Forelimb muscle (tissue), 1 donor: ENCODE measurements around the gene SORCS2. TPM values are rescaled to one million over a fixed set of nuclear protein-coding genes. Genes with fewer than 3 reads are reported as not detected.
A peak's percentile ranks its signal among the peaks of the same experiment; 100 is the strongest.
"Not testable (repeated sequence)": the region's sequence is repeated elsewhere in the genome, so short reads cannot be mapped to it uniquely, and the experiment has no call there.

Source experiments
- DNase-seq: peaks from one replicate; pipeline ENCODE4 v3.0.0-alpha.2; 2013; ENCODE audit warnings: low read depth
- polyA plus RNA-seq: library from polyadenylated mRNA; unstranded; fragments of 120-200 nt; gene quantifications from one replicate; pipeline ENCODE4 v1.2.1, GENCODE V29; 2013; ENCODE audit not compliant: insufficient read length

The SORCS2 gene
- polyA plus RNA-seq, 1 donor: 8.8 TPM

GRCh38 chr4:7575426-7575825 is 383.1 kb downstream of the SORCS2 start:
- DNase-seq: no peak

GRCh38 chr4:7577361-7578039 is 385.2 kb downstream of the SORCS2 start:
- not testable (repeated sequence) for DNase-seq

GRCh38 chr4:7581477-7581876 is 389.1 kb downstream of the SORCS2 start:
- DNase-seq: peak; percentile 32

- no peak for DNase-seq
Observed at GRCh38 chr4:7582313-7583097, 390.2 kb downstream of the SORCS2 start.

- DNase-seq: no peak
Observed at GRCh38 chr4:7584098-7584497, 391.8 kb downstream of the SORCS2 start.

GRCh38 chr4:7584606-7585159 is 392.3 kb downstream of the SORCS2 start:
- DNase-seq: no peak

GRCh38 chr4:7585768-7586167 is 393.4 kb downstream of the SORCS2 start:
- DNase-seq: no peak

GRCh38 chr4:7587433-7588405 is 395.4 kb downstream of the SORCS2 start:
- DNase-seq: no peak

- DNase-seq: no peak
Observed at GRCh38 chr4:7590189-7590588, 397.9 kb downstream of the SORCS2 start.

GRCh38 chr4:7590899-7591298 is 398.6 kb downstream of the SORCS2 start:
- no peak for DNase-seq

- no peak for DNase-seq
Observed at GRCh38 chr4:7591409-7592053, 399.2 kb downstream of the SORCS2 start.

GRCh38 chr4:7593646-7594412 is 401.5 kb downstream of the SORCS2 start:
- no peak for DNase-seq

GRCh38 chr4:7595934-7596461 is 403.7 kb downstream of the SORCS2 start:
- DNase-seq: no peak

GRCh38 chr4:7596918-7597606 is 404.7 kb downstream of the SORCS2 start:
- DNase-seq: no peak

- no peak for DNase-seq
Observed at GRCh38 chr4:7598939-7599790, 406.8 kb downstream of the SORCS2 start.

GRCh38 chr4:7600247-7600646 is 407.9 kb downstream of the SORCS2 start:
- DNase-seq: no peak

- not testable (repeated sequence) for DNase-seq
Observed at GRCh38 chr4:7602166-7602565, 409.8 kb downstream of the SORCS2 start.

- DNase-seq: no peak
Observed at GRCh38 chr4:7607156-7607910, 415.0 kb downstream of the SORCS2 start.
